ENCODE measurements around the gene SCUBE1.

The SCUBE1 gene

GRCh38 chr22:43148581-43148980 is 194.6 kb downstream of the SCUBE1 start:
- H3K9me3 Mint-ChIP-seq: no peaks in the 10 kb centered on the region
- no peak for TF ChIP-seq CTCF (IDR thresholded peaks at IDR 0.05)
- H3K4me3 Mint-ChIP-seq: no peak overlapping the region
- peaks cover 62% of the 10 kb centered on the region for H3K27me3 Mint-ChIP-seq (ENCODE audit: low read depth, poor library complexity)
- H3K36me3 Mint-ChIP-seq (ENCODE audit: low read depth): no peaks in the 10 kb centered on the region
- no peak overlapping the region for H3K27ac Mint-ChIP-seq
- H3K4me1 Mint-ChIP-seq: peaks cover 15% of the 10 kb centered on the region
- DNase-seq: no peak

- H3K27ac Mint-ChIP-seq: no peak overlapping the region
- peaks cover 14% of the 10 kb centered on the region for H3K4me1 Mint-ChIP-seq
- H3K9me3 Mint-ChIP-seq: no peaks in the 10 kb centered on the region
- H3K27me3 Mint-ChIP-seq (ENCODE audit: low read depth, poor library complexity): peaks cover 55% of the 10 kb centered on the region
- H3K4me3 Mint-ChIP-seq: no peak overlapping the region
- no peak for DNase-seq
- no peak for TF ChIP-seq CTCF (IDR thresholded peaks at IDR 0.05)
- no peaks in the 10 kb centered on the region for H3K36me3 Mint-ChIP-seq (ENCODE audit: low read depth)
These were observed 195.4 kb downstream of the SCUBE1 start for GRCh38 chr22:43147821-43148220.

All from nephron progenitor cell (in vitro differentiated cells).